ENCODE data around the gene DNAJC6. TPM values are rescaled to one million over a fixed set of nuclear protein-coding genes. Genes with fewer than 3 reads are reported as not detected.
"Not testable (repeated sequence)": the region's sequence is repeated elsewhere in the genome, so short reads cannot be mapped to it uniquely, and the experiment has no call there.

DNAJC6 gene
- total and polyA plus RNA-seq, 10 donors, result 0.20 to 9.7 (median 5.7) TPM

GRCh38 chr1:65445837-65446236 lies 136.5 kb downstream of the DNAJC6 start:
- H3K27ac ChIP-seq, result no peak overlapping the region
- no peak for DNase-seq
- no peaks in the 10 kb centered on the region for H3K4me1 ChIP-seq
- no peak for TF ChIP-seq POLR2A (IDR thresholded peaks at IDR 0.05)
- TF ChIP-seq POLR2AphosphoS5 (IDR thresholded peaks at IDR 0.05), result no peak
- no peak overlapping the region for H3K4me3 ChIP-seq
- 97 to 100% (median 98%) methylated on average over 1 of the region's 1 CpG for WGBS, 5 donors
- H3K9me3 ChIP-seq, result no peaks in the 10 kb centered on the region
- no peaks in the 10 kb centered on the region for H3K27me3 ChIP-seq (replicated peaks in 1 of 7)
- no peaks in the 10 kb centered on the region for H3K36me3 ChIP-seq
- intact Hi-C loops (cut with DNase I; ENCODE audit: low total_unique reads), result no loop called here

- no peak for DNase-seq
- WGBS, 5 donors, result 80 to 97% (median 91%) methylated on average over 4 of the region's 4 CpGs
Observed at GRCh38 chr1:65449214-65449823, 140.0 kb downstream of the DNAJC6 start.

GRCh38 chr1:65455678-65456077 lies 146.3 kb downstream of the DNAJC6 start:
- not testable (repeated sequence) for H3K4me3 ChIP-seq

More at GRCh38 chr1:65449214-65449823, 140.0 kb downstream of the DNAJC6 start:
- TF ChIP-seq CTCF (IDR thresholded peaks at IDR 0.05 in 8 of 11, conservative IDR thresholded peaks at IDR 0.05 in 3 of 11) (no peak), POLR2AphosphoS5 (IDR thresholded peaks at IDR 0.05) (no peak), POLR2A (IDR thresholded peaks at IDR 0.05) (no peak)
- H3K4me3 ChIP-seq, result no peak overlapping the region
- no peaks in the 10 kb centered on the region for H3K36me3 ChIP-seq
- intact Hi-C loops (cut with DNase I; ENCODE audit: low total_unique reads), result no loop called here
- no peaks in the 10 kb centered on the region for H3K4me1 ChIP-seq
- H3K27me3 ChIP-seq (replicated peaks in 1 of 7), result no peaks in the 10 kb centered on the region
- H3K9me3 ChIP-seq, result peaks cover 0 to 3% (median 0%) of the 10 kb centered on the region in 8 donors
- H3K27ac ChIP-seq, result no peak overlapping the region

GRCh38 chr1:65456481-65456880 lies 147.1 kb downstream of the DNAJC6 start:
- Histone ChIP-seq H3K36me3 (no peaks in the 10 kb centered on the region), H3K9me3 (peaks cover 0 to 8% (median 0%) of the 10 kb centered on the region in 8 donors), H3K27ac (no peak overlapping the region), H3K4me1 (no peaks in the 10 kb centered on the region), H3K4me3 (no peak overlapping the region), H3K27me3 (replicated peaks in 1 of 7) (no peaks in the 10 kb centered on the region)
- TF ChIP-seq CTCF (IDR thresholded peaks at IDR 0.05 in 8 of 11, conservative IDR thresholded peaks at IDR 0.05 in 3 of 11) (no peak), POLR2AphosphoS5 (IDR thresholded peaks at IDR 0.05) (no peak), POLR2A (IDR thresholded peaks at IDR 0.05) (no peak)
- DNase-seq, result no peak
- intact Hi-C loops (cut with DNase I; ENCODE audit: low total_unique reads), result no loop called here

More at GRCh38 chr1:65455678-65456077, 146.3 kb downstream of the DNAJC6 start:
- H3K9me3 ChIP-seq; H3K4me1 ChIP-seq; H3K27ac ChIP-seq; H3K36me3 ChIP-seq; DNase-seq; H3K27me3 ChIP-seq (replicated peaks in 1 of 7); intact Hi-C loops (cut with DNase I; ENCODE audit: low total_unique reads): not testable (repeated sequence)
- 84 to 86% (median 84%) methylated on average over 4 to 10 of the region's 10 CpGs for WGBS, 5 donors

GRCh38 chr1:65457868-65458267 lies 148.5 kb downstream of the DNAJC6 start:
- no peaks in the 10 kb centered on the region for H3K36me3 ChIP-seq
- no peaks in the 10 kb centered on the region for H3K4me1 ChIP-seq
- H3K27ac ChIP-seq, result no peak overlapping the region
- no peak overlapping the region for H3K4me3 ChIP-seq
- H3K9me3 ChIP-seq, result peaks cover 0 to 12% (median 0%) of the 10 kb centered on the region in 8 donors
- intact Hi-C loops (cut with DNase I; ENCODE audit: low total_unique reads), result no loop called here
- no peak for DNase-seq
- TF ChIP-seq POLR2A (IDR thresholded peaks at IDR 0.05) (no peak), POLR2AphosphoS5 (IDR thresholded peaks at IDR 0.05) (no peak), CTCF (IDR thresholded peaks at IDR 0.05 in 8 of 11, conservative IDR thresholded peaks at IDR 0.05 in 3 of 11) (no peak)
- H3K27me3 ChIP-seq (replicated peaks in 1 of 7), result no peaks in the 10 kb centered on the region

Data from spleen (tissue), 11 donors.